Gastrocnemius medialis (tissue), 4 donors: Measurements from ENCODE around the gene ATP9B.

Source experiments
- POLR2A ChIP-seq, 2 donors: fragments of 450-650 bp; IDR thresholded peaks; one replicate each; pipeline ENCODE4 v1.6.1; 2017; ENCODE audit warnings: antibody characterized with exemption in 2 of 2, mild to moderate bottlenecking in 2 of 2, moderate library complexity in 2 of 2
- TF ChIP-seq, protein P1 (sequence below), 5 experiments: fragments of 450-650 bp in 3 of 5; fragments of 200-600 bp in 2 of 5; sonication (generic) in 2 of 5; IDR thresholded peaks in 4 of 5; conservative IDR thresholded peaks in 1 of 5; 1 replicate in 4 of 5; 2 replicates in 1 of 5; pipeline ENCODE4 v1.5.1; 2016 to 2019; ENCODE audit warnings: antibody characterized with exemption in 5 of 5, mild to moderate bottlenecking in 3 of 5, moderate library complexity in 3 of 5

DNA sequence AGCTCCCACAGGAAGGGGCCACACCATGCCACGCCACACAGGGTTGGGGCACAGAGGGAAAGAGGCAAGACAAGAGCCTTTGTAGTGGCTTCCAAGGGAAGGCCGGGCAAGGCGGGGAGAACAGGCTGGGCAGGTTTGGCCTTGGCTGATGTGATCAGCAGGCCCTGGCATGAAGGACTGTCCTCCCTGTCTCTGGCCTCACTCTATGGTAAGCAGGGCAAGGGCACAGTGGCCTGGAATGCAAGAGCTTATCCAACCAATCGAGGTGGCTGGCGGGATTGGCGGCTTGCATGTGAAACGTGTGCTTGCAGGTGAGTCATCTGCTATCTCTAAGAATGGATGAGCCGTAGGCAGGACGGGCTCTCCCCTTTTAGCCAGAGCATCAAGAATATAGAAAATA lies 6.4 kb upstream of the ATP9B start:
- TF ChIP-seq POLR2A (IDR thresholded peaks at IDR 0.05) = no peak
- TF ChIP-seq, protein P1, sequence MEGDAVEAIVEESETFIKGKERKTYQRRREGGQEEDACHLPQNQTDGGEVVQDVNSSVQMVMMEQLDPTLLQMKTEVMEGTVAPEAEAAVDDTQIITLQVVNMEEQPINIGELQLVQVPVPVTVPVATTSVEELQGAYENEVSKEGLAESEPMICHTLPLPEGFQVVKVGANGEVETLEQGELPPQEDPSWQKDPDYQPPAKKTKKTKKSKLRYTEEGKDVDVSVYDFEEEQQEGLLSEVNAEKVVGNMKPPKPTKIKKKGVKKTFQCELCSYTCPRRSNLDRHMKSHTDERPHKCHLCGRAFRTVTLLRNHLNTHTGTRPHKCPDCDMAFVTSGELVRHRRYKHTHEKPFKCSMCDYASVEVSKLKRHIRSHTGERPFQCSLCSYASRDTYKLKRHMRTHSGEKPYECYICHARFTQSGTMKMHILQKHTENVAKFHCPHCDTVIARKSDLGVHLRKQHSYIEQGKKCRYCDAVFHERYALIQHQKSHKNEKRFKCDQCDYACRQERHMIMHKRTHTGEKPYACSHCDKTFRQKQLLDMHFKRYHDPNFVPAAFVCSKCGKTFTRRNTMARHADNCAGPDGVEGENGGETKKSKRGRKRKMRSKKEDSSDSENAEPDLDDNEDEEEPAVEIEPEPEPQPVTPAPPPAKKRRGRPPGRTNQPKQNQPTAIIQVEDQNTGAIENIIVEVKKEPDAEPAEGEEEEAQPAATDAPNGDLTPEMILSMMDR (IDR thresholded peaks at IDR 0.05 in 4 of 5, conservative IDR thresholded peaks at IDR 0.05 in 1 of 5) = no peak
